Activated CD8-positive, alpha-beta memory T cell treated with anti-CD3 and anti-CD28 coated beads, Interleukin-2, amount 50 U/mL, for 4 hours (primary cell): ENCODE results near the gene IFT52.
"Not testable (repeated sequence)": the region's sequence is repeated elsewhere in the genome, so short reads cannot be mapped to it uniquely, and the experiment has no call there.

ENCODE experiments used
- DNase-seq: peaks from one replicate; pipeline ENCODE4 v3.0.0-alpha.2; 2020

The IFT52 gene

DNA sequence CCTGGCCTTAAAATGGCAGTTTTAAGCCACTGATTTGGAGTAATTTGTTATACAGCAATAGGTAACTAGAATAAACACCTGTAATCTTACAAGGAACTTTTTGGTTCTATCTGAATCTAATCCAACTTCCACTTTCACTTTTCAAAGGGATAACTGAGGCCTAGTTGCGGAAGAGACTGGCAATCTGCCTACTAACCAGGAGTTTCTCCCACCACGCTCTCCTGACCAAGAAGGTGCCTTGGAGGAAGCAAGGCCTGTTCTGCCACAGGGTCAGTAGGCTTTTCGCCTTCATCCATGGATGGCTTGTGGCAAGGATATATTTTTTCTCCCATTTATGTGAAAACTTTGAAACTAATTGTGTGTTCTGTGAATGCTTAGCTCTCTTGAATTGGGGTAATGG lies 63.2 kb downstream of the IFT52 start:
- no peak for DNase-seq

DNA sequence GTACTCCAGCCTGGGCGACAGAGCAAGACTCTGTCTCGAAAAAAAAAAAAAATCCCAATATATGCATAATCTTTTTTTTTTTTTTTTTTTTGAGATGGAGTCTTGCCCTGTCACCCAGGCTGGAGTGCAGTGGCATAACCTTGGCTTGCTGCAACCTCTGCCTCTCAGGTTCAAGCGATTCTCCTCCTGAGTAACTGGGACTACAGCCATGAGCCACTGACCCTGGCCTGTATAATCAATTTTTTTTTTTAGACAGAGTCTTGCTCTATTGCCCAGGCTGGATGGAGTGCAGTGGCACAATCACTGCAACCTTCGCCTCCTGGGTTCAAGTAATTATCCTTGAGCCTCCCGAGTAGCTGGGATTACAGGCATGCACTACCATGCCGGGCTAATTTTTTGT lies 64.4 kb downstream of the IFT52 start:
- not testable (repeated sequence) for DNase-seq

DNA sequence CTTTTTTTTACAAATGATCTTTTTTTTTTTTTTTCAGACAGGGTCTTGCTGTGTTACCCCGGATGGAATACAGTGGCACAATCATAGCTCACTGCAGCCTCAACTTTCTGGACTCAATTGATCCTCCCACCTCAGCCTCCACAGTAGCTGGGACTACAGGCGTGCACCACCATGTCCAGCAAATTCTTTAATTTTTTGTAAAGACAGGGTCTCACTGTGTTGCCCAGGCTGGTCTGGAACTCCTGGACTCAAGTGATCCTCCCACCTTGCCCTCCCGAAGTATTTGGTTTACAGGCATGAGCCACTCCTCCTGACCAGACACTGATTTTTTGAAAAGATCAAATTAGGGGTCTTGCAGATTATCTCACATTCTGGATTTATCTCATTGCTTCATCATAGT lies 65.2 kb downstream of the IFT52 start:
- DNase-seq: no peak

DNA sequence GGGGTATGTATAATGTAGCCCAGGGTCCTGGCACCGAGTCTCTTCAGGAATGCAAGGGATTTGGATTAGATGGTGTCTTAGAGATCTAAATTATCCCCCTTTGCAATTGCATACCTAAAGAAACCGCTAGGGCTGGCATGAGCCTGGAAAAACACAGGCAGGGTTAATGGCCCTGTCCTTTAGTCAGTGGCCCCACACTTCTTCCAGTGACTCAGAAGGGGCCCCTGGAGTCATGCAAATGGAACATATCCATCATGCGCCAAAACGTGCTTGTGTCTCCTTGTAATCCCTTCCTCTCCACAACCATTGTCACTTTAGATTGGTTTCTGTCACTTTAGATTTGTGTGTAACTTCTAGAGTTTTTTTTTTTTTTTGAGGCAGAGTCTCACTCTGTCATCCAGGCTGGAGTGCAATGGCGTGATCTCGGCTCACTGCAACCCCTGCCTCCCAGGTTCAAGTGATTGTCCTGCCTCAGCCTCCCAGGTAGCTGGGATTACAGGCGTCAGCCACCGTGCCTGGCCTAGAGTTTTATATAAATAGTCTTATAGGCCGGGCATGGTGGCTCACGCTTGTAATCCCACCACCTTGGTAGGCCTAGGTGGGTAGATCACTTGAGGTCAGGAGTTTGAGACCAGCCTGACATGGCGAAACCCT lies 67.5 kb downstream of the IFT52 start:
- DNase-seq: no peak

- DNase-seq: no peak
Measured at GRCh38 chr20:43658723-43659419, 68.1 kb downstream of the IFT52 start.

GRCh38 chr20:43662943-43663655 lies 72.4 kb downstream of the IFT52 start:
- DNase-seq: no peak

DNA sequence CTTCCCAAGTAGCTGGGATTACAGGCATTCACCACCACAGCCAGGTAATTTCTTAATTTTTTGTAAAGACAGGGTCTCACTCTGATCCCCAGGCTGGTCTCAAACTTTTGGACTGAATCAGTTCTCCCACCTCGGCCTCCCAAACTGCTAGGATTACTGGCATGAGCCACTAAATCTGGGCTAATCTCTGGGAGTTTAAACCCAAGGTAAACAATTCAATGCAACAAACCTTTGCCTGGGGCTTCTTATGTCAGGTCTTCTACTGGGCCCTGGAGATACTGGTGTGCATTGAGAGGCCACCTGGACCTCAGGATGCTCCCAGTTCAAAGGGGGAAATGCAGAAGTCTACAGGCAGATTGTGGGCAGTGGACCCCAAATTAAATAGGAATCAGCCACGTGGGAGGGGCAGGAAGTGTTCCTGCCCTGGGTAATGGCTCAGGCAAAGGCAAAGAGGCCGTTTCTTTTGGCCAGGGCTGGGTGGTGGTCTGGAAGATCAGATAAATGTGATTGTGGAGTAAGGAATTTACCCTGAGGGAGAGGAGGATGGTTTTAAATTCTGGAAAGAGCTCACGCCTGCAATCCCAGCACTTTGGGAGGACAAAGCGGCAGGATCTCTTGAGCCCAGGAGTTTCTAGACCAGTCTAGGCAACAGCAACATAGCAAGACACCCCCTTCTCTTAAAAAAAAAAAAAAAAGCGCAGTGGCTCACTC lies 74.9 kb downstream of the IFT52 start:
- DNase-seq: no peak

- peak; percentile 55 for DNase-seq
Measured at GRCh38 chr20:43666376-43667328, 75.9 kb downstream of the IFT52 start, which contains the start of gene MYBL2. Gene MYBL2, plus strand, starts transcription at chr20:43667114. Its CDS starts 170 bp downstream, at chr20:43667284.

- no peak for DNase-seq
Measured at GRCh38 chr20:43667341-43668132, 76.8 kb downstream of the IFT52 start.

- no peak for DNase-seq
Measured at GRCh38 chr20:43669332-43669731, 78.6 kb downstream of the IFT52 start.

GRCh38 chr20:43670423-43670822 lies 79.7 kb downstream of the IFT52 start:
- no peak for DNase-seq

DNA sequence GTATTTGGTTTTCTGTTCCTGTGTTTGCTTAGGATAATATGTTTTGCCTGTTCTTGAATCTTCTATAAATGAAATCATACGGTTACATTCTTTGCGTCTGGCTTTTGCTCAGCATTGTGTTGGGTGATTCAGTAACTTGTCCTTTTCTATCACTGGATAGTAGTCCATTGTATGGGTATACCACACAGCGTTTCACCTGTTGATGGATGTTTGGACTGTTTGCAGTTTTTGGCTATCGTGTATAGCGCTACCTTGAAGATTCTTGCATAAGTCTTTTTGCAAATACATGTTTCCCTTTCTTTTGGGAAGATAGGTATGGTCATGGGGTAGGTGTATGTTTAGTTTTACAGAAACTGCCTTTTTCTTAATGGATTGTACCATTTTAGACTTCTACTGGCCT lies 85.6 kb downstream of the IFT52 start:
- no peak for DNase-seq

DNA sequence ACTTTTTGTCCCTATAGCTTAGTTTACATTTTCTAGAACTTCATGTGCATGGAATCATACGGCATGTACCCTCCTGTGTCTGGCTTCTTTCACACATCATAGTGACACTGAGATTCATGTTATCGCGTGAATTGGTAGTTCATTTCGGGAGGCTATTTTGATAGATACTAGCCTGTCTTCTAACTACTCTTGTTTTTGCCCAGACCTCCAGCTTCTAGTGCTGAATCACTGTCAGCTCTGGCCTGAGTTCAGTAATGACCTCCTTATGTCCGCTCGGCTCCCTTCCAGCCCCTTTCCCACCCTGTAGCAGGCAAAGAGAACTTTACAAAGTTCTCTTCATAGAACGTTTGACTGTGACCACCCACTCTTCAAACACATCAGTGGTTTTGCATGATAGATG lies 90.2 kb downstream of the IFT52 start:
- no peak for DNase-seq

DNA sequence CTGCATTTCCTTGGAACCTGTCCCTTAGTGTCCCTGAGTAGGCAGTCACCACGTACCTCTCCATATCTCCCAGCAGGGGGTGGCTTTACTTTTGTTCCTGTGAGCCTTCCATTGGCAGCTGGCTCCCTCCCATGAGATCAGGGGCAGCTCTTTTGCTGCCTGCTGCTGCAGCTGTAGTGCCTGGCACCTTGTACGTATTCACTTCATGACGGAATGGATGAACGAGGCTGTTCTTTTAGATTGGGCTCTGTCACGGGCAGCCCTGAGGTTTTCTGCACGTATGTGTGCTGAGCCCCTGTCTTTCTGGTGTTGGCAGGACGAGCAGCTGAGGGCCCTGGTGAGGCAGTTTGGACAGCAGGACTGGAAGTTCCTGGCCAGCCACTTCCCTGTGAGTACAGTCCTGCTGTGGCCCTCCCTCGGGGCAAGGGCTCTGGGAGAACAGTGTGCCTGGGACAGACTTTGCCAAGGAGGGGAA lies 90.8 kb downstream of the IFT52 start:
- no peak for DNase-seq

GRCh38 chr20:43681991-43682410 lies 91.3 kb downstream of the IFT52 start:
- DNase-seq: no peak

DNA sequence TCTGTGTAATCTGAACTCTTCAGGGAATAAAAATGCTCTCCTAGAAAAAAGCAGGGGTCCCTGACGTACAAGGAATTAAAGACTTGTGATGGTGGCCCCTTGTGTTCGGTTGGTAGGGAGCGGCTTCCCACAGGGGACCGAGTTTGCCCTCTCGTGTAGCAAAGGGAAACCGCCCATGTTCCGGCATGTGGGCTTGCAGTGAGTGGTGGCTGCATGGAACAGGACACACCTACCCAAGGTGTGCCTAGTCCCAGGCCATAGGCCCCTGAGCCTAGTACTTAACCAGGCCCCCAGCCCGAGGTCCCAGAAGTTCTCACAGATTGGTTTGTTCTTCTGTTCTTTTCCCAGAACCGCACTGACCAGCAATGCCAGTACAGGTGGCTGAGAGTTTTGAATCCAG lies 91.7 kb downstream of the IFT52 start:
- DNase-seq: no peak

DNA sequence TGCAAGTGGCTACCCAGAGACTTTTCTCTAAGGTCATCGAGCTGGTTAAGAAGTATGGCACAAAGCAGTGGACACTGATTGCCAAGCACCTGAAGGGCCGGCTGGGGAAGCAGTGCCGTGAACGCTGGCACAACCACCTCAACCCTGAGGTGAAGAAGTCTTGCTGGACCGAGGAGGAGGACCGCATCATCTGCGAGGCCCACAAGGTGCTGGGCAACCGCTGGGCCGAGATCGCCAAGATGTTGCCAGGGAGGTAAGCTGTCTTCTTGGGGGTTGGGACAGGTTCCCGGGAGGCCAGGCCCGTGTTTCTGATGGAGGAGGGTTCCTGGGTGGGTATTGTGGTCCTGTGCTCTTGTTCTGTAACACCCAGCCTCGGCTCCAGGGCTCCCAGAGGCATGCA lies 96.1 kb downstream of the IFT52 start:
- no peak for DNase-seq

DNA sequence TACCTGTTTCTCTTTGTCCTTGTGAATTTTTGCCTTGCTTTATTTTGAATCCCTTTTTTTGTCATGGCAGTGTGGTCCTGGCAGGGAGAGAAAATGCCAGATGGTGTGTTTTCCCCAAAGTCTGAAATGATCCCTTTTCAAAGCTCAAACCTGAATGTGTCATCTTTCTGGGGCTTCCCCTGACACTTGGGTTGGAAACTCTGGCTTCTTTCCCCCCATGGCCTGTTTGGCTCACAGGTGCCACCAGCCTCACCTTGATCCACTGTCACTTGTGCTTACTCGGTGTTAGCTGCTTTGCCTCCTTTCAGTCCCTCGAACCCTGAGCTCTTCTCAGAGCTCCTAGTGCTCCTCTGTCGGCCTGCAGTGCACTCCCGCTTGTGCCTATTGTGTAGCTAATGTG lies 98.4 kb downstream of the IFT52 start:
- no peak for DNase-seq

- DNase-seq: no peak
Measured at GRCh38 chr20:43690943-43691598, 100.3 kb downstream of the IFT52 start.

DNA sequence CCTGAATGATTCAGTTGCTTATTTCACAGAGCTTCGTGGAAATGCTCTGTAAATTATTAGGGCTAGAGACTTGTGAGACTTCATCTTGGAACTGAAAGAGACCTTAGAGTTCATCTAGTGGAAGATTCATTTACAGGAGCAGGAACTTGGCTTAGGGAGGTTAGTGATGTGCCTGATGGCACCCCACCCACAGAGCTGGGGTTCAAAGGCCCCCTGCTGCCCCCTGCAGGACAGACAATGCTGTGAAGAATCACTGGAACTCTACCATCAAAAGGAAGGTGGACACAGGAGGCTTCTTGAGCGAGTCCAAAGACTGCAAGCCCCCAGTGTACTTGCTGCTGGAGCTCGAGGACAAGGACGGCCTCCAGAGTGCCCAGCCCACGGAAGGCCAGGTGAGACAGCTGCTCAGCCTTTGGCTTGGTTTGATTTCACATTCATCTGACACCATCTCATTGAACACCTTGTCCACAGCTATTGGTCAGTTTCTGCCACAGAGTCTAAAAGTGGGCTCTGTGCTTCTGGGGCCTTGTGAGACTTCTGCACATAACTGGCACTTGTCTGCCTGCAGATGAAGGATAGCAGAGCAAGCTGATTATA lies 101.3 kb downstream of the IFT52 start:
- DNase-seq: peak; percentile 56
